EL (cell line): ENCODE results near the gene CBLB.
"Not testable (repeated sequence)": the region's sequence is repeated elsewhere in the genome, so short reads cannot be mapped to it uniquely, and the experiment has no call there.

Source experiments
- DNase-seq: peaks from one replicate; pipeline ENCODE4 v3.0.0-alpha.2; 2016

CBLB gene

GRCh38 chr3:105783631-105784030 is 85.2 kb downstream of the CBLB start:
- no peak for DNase-seq

- DNase-seq: no peak
Observed at GRCh38 chr3:105781871-105782270, 86.9 kb downstream of the CBLB start.

GRCh38 chr3:105780107-105780506 is 88.7 kb downstream of the CBLB start:
- peak; percentile 26 for DNase-seq

- DNase-seq: no peak
Observed at GRCh38 chr3:105775368-105775767, 93.4 kb downstream of the CBLB start.

GRCh38 chr3:105774444-105775180 is 94.2 kb downstream of the CBLB start:
- DNase-seq: no peak

- no peak for DNase-seq
Observed at GRCh38 chr3:105773291-105773690, 95.5 kb downstream of the CBLB start.

GRCh38 chr3:105772635-105773034 is 96.2 kb downstream of the CBLB start:
- no peak for DNase-seq

GRCh38 chr3:105771392-105771791 is 97.4 kb downstream of the CBLB start:
- DNase-seq: no peak

GRCh38 chr3:105770410-105770809 is 98.4 kb downstream of the CBLB start:
- DNase-seq: no peak

GRCh38 chr3:105767776-105768175 is 101.0 kb downstream of the CBLB start:
- no peak for DNase-seq

- DNase-seq: no peak
Observed at GRCh38 chr3:105767216-105767615, 101.6 kb downstream of the CBLB start.

- no peak for DNase-seq
Observed at GRCh38 chr3:105765308-105765639, 103.5 kb downstream of the CBLB start.

GRCh38 chr3:105764378-105765307 is 104.2 kb downstream of the CBLB start:
- DNase-seq: no peak

- DNase-seq: no peak
Observed at GRCh38 chr3:105763659-105764036, 105.2 kb downstream of the CBLB start.

GRCh38 chr3:105762749-105763658 is 105.8 kb downstream of the CBLB start:
- DNase-seq: no peak

GRCh38 chr3:105762214-105762613 is 106.6 kb downstream of the CBLB start:
- not testable (repeated sequence) for DNase-seq

GRCh38 chr3:105759442-105760078 is 109.3 kb downstream of the CBLB start:
- no peak for DNase-seq

GRCh38 chr3:105758451-105758850 is 110.4 kb downstream of the CBLB start:
- no peak for DNase-seq

GRCh38 chr3:105755121-105755886 is 113.5 kb downstream of the CBLB start:
- DNase-seq: no peak

- DNase-seq: peak; percentile 50
Observed at GRCh38 chr3:105752791-105753415, 115.9 kb downstream of the CBLB start.

- no peak for DNase-seq
Observed at GRCh38 chr3:105747696-105748095, 121.1 kb downstream of the CBLB start.
